Peyer's patch (tissue), 4 donors: ENCODE measurements around the gene NALCN.

ENCODE experiments used
- POLR2A ChIP-seq, 2 donors: fragments of 450-650 bp; IDR thresholded peaks; one replicate each; pipeline ENCODE4 v1.5.1; 2017; ENCODE audit warnings: antibody characterized with exemption in 2 of 2, mild to moderate bottlenecking in 2 of 2, moderate library complexity in 2 of 2
- TF ChIP-seq, protein P1 (sequence below), 6 experiments: fragments of 450-650 bp in 4 of 6; fragments of 200-600 bp in 2 of 6; sonication (generic) in 1 of 6; IDR thresholded peaks; one replicate each; pipeline ENCODE4 v1.5.1; 2017 to 2019; ENCODE audit warnings: antibody characterized with exemption in 6 of 6, mild to moderate bottlenecking in 3 of 6, moderate library complexity in 1 of 6

GRCh38 chr13:101346161-101346560, 70.1 kb downstream of the NALCN start:
- TF ChIP-seq, protein P1, sequence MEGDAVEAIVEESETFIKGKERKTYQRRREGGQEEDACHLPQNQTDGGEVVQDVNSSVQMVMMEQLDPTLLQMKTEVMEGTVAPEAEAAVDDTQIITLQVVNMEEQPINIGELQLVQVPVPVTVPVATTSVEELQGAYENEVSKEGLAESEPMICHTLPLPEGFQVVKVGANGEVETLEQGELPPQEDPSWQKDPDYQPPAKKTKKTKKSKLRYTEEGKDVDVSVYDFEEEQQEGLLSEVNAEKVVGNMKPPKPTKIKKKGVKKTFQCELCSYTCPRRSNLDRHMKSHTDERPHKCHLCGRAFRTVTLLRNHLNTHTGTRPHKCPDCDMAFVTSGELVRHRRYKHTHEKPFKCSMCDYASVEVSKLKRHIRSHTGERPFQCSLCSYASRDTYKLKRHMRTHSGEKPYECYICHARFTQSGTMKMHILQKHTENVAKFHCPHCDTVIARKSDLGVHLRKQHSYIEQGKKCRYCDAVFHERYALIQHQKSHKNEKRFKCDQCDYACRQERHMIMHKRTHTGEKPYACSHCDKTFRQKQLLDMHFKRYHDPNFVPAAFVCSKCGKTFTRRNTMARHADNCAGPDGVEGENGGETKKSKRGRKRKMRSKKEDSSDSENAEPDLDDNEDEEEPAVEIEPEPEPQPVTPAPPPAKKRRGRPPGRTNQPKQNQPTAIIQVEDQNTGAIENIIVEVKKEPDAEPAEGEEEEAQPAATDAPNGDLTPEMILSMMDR (IDR thresholded peaks at IDR 0.05) = no peak
- TF ChIP-seq POLR2A (IDR thresholded peaks at IDR 0.05) = no peak
